CD4-positive, alpha-beta T cell treated with Interleukin-10 for 1 hour (primary cell): Measurements from ENCODE around the gene CHRM5.
"Not testable (repeated sequence)": the region's sequence is repeated elsewhere in the genome, so short reads cannot be mapped to it uniquely, and the experiment has no call there.

Experiments used
- DNase-seq: peaks from one replicate; pipeline ENCODE4 v3.0.0-alpha.2; 2020

CHRM5 gene

GRCh38 chr15:33994005-33994615 lies 25.8 kb downstream of the CHRM5 start:
- no peak for DNase-seq

- not testable (repeated sequence) for DNase-seq
Observed at GRCh38 chr15:33995666-33996065, 27.4 kb downstream of the CHRM5 start.

GRCh38 chr15:34001536-34001935 lies 33.2 kb downstream of the CHRM5 start:
- no peak for DNase-seq

- no peak for DNase-seq
Observed at GRCh38 chr15:34006381-34006780, 38.1 kb downstream of the CHRM5 start.

GRCh38 chr15:34009656-34010055 lies 41.4 kb downstream of the CHRM5 start:
- no peak for DNase-seq

- no peak for DNase-seq
Observed at GRCh38 chr15:34010921-34011320, 42.6 kb downstream of the CHRM5 start.

- no peak for DNase-seq
Observed at GRCh38 chr15:34011481-34011880, 43.2 kb downstream of the CHRM5 start.

GRCh38 chr15:34012461-34013028 lies 44.2 kb downstream of the CHRM5 start:
- DNase-seq: no peak

GRCh38 chr15:34013746-34014145 lies 45.4 kb downstream of the CHRM5 start:
- DNase-seq: no peak

- no peak for DNase-seq
Observed at GRCh38 chr15:34014556-34014955, 46.3 kb downstream of the CHRM5 start.

GRCh38 chr15:34018021-34018645 lies 49.8 kb downstream of the CHRM5 start:
- peak; percentile 20 for DNase-seq

- peak; percentile 14 for DNase-seq
Observed at GRCh38 chr15:34018738-34019137, 50.4 kb downstream of the CHRM5 start.

- DNase-seq: no peak
Observed at GRCh38 chr15:34019369-34019990, 51.2 kb downstream of the CHRM5 start.

- no peak for DNase-seq
Observed at GRCh38 chr15:34023907-34024306, 55.6 kb downstream of the CHRM5 start.

- DNase-seq: no peak
Observed at GRCh38 chr15:34025252-34025651, 57.0 kb downstream of the CHRM5 start.

GRCh38 chr15:34027606-34028005 lies 59.3 kb downstream of the CHRM5 start:
- no peak for DNase-seq

GRCh38 chr15:34031987-34032760 lies 63.9 kb downstream of the CHRM5 start:
- DNase-seq: no peak

- peak; percentile 78 for DNase-seq
Observed at GRCh38 chr15:34038023-34038870, 70.0 kb downstream of the CHRM5 start.

GRCh38 chr15:34038871-34039789 lies 70.8 kb downstream of the CHRM5 start, which contains the start of gene AVEN:
TSS of gene AVEN (minus strand) at chr15:34039204. CDS start at chr15:34039046, 158 bp downstream.
- peak; percentile 61 for DNase-seq

GRCh38 chr15:34039790-34040113 lies 71.5 kb downstream of the CHRM5 start:
- DNase-seq: peak; percentile 1

GRCh38 chr15:34043391-34043790 lies 75.1 kb downstream of the CHRM5 start:
- no peak for DNase-seq
